OCI-LY7 (cell line): ENCODE measurements around the gene QPRT. TPM values are rescaled to one million over a fixed set of nuclear protein-coding genes. Genes with fewer than 3 reads are reported as not detected.

Experiments used
- BruUV-seq: library from RNA; stranded (reverse); fragments of 400-500 nt; replicated peaks from 2 replicates; lab custom pipeline; 2021; lab: Mats Ljungman, UMichigan
- CTCF ChIA-PET: fragments of 300-600 bp; sonication (Branson Sonifier 250); formaldehyde crosslinking; loops from one replicate; lab custom pipeline; 2022; ENCODE audit warnings: antibody characterized with exemption; ENCODE audit not compliant: unreplicated experiment; lab: Charles Lee
- POLR2A ChIA-PET: fragments of 300-600 bp; sonication (Branson Sonifier 250); formaldehyde crosslinking; loops from one replicate; lab custom pipeline; 2022; ENCODE audit warnings: antibody characterized with exemption; lab: Charles Lee
- DNase-seq: peaks from one replicate; pipeline ENCODE4 v3.0.0-alpha.2; 2015; ENCODE audit warnings: low spot score
- H2AFZ ChIP-seq: fragments of 200-600 bp; sonication (generic), shearing (Covaris generic); 2 replicates; pipeline ENCODE4 v1.6.1; 2014; ENCODE audit warnings: mild to moderate bottlenecking, antibody characterized with exemption, low read length, moderate library complexity
- H3K27ac ChIP-seq: fragments of 200-600 bp; sonication (generic); 2 replicates; pipeline ENCODE4 v1.5.1; 2014; ENCODE audit warnings: mixed run types, low read depth, mild to moderate bottlenecking, moderate library complexity, low read length, inconsistent platforms; ENCODE audit not compliant: poor library complexity, severe bottlenecking
- H3K36me3 ChIP-seq: fragments of 200-600 bp; sonication (generic); 2 replicates; pipeline ENCODE4 v1.6.1; 2014; ENCODE audit warnings: mild to moderate bottlenecking, antibody characterized with exemption, low read length, moderate library complexity, mixed read lengths; ENCODE audit not compliant: insufficient read depth
- H3K4me1 ChIP-seq: fragments of 200-600 bp; sonication (generic); 2 replicates; pipeline ENCODE4 v1.5.1; 2014; ENCODE audit warnings: mild to moderate bottlenecking, low read length; ENCODE audit not compliant: insufficient read depth, poor library complexity, severe bottlenecking
- H3K4me2 ChIP-seq: fragments of 200-600 bp; sonication (generic); 2 replicates; pipeline ENCODE4 v1.6.1; 2014; ENCODE audit warnings: mild to moderate bottlenecking, low read length
- H3K4me3 ChIP-seq: fragments of 200-600 bp; sonication (generic); 2 replicates; pipeline ENCODE4 v1.5.1; 2014; ENCODE audit warnings: mild to moderate bottlenecking, low read depth, low read length; ENCODE audit not compliant: poor library complexity, severe bottlenecking
- H3K79me2 ChIP-seq: fragments of 200-600 bp; sonication (generic); 2 replicates; pipeline ENCODE4 v1.6.1; 2016; ENCODE audit warnings: low read depth, mild to moderate bottlenecking, low read length, moderate library complexity, mixed read lengths; ENCODE audit not compliant: insufficient read depth
- H3K9me2 ChIP-seq: fragments of 200-600 bp; sonication (generic); 2 replicates; pipeline ENCODE4 v1.6.1; 2016; ENCODE audit warnings: mild to moderate bottlenecking, low read length, mixed read lengths; ENCODE audit not compliant: insufficient read depth
- H3K9me3 ChIP-seq: fragments of 200-600 bp; sonication (generic); 2 replicates; pipeline ENCODE4 v1.6.1; 2014; ENCODE audit warnings: mild to moderate bottlenecking, mixed run types, low read length, mixed read lengths
- H4K20me1 ChIP-seq: fragments of 200-600 bp; sonication (generic); 2 replicates; pipeline ENCODE4 v1.6.1; 2014; ENCODE audit warnings: mild to moderate bottlenecking, antibody characterized with exemption, low read length, moderate library complexity, mixed read lengths; ENCODE audit not compliant: insufficient read depth
- CTCF ChIP-seq: fragments of 200-600 bp; sonication (generic); conservative IDR thresholded peaks from 2 replicates; pipeline ENCODE4 v1.5.1; 2014; ENCODE audit warnings: mild to moderate bottlenecking, antibody characterized with exemption, low read length, moderate library complexity, mixed read lengths
- EZH2phosphoT487 ChIP-seq: fragments of 200-600 bp; sonication (generic); IDR thresholded peaks from 2 replicates; pipeline ENCODE4 v1.6.1; 2018; ENCODE audit warnings: low read depth, borderline replicate concordance, mild to moderate bottlenecking, mixed run types, antibody characterized with exemption, low read length, moderate library complexity, mixed read lengths
- intact Hi-C: fragments of 100-400 bp; cut with micrococcal nuclease; formaldehyde crosslinking; loops from one replicate; pipeline ENCODE4 v1.10.0; 2022; ENCODE audit not compliant: unreplicated experiment
- total RNA-seq, 2 experiments: library from RNA; depleted of rRNA in 1 of 2; stranded (reverse); fragments of >200 nt in 1 of 2; shearing (Covaris generic) in 1 of 2; gene quantifications; 2 replicates each; pipeline ENCODE4 v1.2.3, GENCODE V29; 2014 to 2022

QPRT gene
- total RNA-seq, 2 experiments from 2014 or later, result 10.6 to 12.6 TPM

GRCh38 chr16:29663016-29663806 lies 15.8 kb upstream of the QPRT start, which contains the start of gene SPN:
Gene SPN (plus strand): TSS chr16:29663247. CDS start chr16:29663729, 482 bp downstream.
- Histone ChIP-seq H3K79me2 (peaks cover 58% of the 10 kb centered on the region), H3K4me1 (peaks cover 39% of the 10 kb centered on the region), H3K36me3 (peaks cover 11% of the 10 kb centered on the region; the same call in 1 of the 2 replicates), H3K9me2 (no peaks in the 10 kb centered on the region), H3K27ac (peak within 1 kb of the TSS; percentile 81), H3K4me2 (peak within 1 kb of the TSS; percentile 99), H2AFZ (peak within 1 kb of the TSS; percentile 79), H4K20me1 (no peaks in the 10 kb centered on the region), H3K4me3 (peak within 1 kb of the TSS; percentile 78), H3K9me3 (no peaks in the 10 kb centered on the region)
- peak; percentile 69 for DNase-seq
- ChIA-PET POLR2A (interaction anchor here (0.6 to 1.1 kb wide), 6 partner anchors 9 to 332 kb away, joined by 3 to 5 read pairs (median 4); partner anchors contain the start of gene HIRIP3), CTCF (interaction anchor here (0.5 kb wide), 1 partner anchor 49 kb away, joined by 4 read pairs; no protein-coding TSS in a partner anchor)
- intact Hi-C loops, result loop anchor here (5.0 to 10.0 kb wide), 2 partner anchors 36 to 58 kb away; no protein-coding TSS in a partner anchor
- no TSS peak for BruUV-seq
- no peak for TF ChIP-seq CTCF
- TF ChIP-seq EZH2phosphoT487, result no peak

DNA sequence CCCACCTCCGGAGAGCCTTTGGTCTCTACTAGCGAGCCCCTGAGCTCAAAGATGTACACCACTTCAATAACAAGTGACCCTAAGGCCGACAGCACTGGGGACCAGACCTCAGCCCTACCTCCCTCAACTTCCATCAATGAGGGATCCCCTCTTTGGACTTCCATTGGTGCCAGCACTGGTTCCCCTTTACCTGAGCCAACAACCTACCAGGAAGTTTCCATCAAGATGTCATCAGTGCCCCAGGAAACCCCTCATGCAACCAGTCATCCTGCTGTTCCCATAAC lies 15.2 kb upstream of the QPRT start:
- peak overlapping the region; percentile 78 for H3K4me3 ChIP-seq
- H3K4me2 ChIP-seq, result peak overlapping the region; percentile 99
- TF ChIP-seq EZH2phosphoT487, result no peak
- TF ChIP-seq CTCF, result no peak
- intact Hi-C loops, result loop anchor here (5.0 to 10.0 kb wide), 2 partner anchors 36 to 59 kb away; no protein-coding TSS in a partner anchor
- no peaks in the 10 kb centered on the region for H3K9me3 ChIP-seq
- H3K9me2 ChIP-seq, result no peaks in the 10 kb centered on the region
- H3K79me2 ChIP-seq, result peaks cover 63% of the 10 kb centered on the region
- no peak for DNase-seq
- no peak overlapping the region for H2AFZ ChIP-seq
- no peaks in the 10 kb centered on the region for H4K20me1 ChIP-seq
- peak overlapping the region; percentile 81 for H3K27ac ChIP-seq
- POLR2A ChIA-PET, result interaction anchor here (0.6 kb wide), 1 partner anchor 88 kb away, joined by 3 read pairs; no protein-coding TSS in a partner anchor
- CTCF ChIA-PET, result interaction anchor here (0.5 kb wide), 1 partner anchor 50 kb away, joined by 4 read pairs; no protein-coding TSS in a partner anchor
- H3K4me1 ChIP-seq, result peaks cover 39% of the 10 kb centered on the region
- peaks cover 16% of the 10 kb centered on the region; the same call in 1 of the 2 replicates for H3K36me3 ChIP-seq
- BruUV-seq, result TSS peak; percentile 67
